GM12891 (cell line): ENCODE data around the gene TMEM125.

Experiments used
- DNase-seq: peaks from one replicate; pipeline ENCODE4 v3.0.0; 2011; ENCODE audit warnings: low spot score; ENCODE audit not compliant: insufficient read length
- FAIRE-seq: peaks from 2 replicates; lab custom pipeline; 2011; peaks lifted over from hg19 to GRCh38; lab: Jason Lieb, UNC
- PAX5 ChIP-seq: IDR thresholded peaks from 2 replicates; pipeline ENCODE4 v1.6.1; 2011; ENCODE audit warnings: low read length, moderate library complexity, mild to moderate bottlenecking; ENCODE audit not compliant: insufficient read depth, severe bottlenecking
- POLR2A ChIP-seq: IDR thresholded peaks from 2 replicates; pipeline ENCODE4 v1.6.1; 2011; ENCODE audit warnings: low read depth, low read length, control low read depth
- POLR2AphosphoS5 ChIP-seq: IDR thresholded peaks from 2 replicates; pipeline ENCODE4 v1.6.1; 2011; ENCODE audit warnings: low read depth, low read length, control low read depth
- POU2F2 ChIP-seq: IDR thresholded peaks from 2 replicates; pipeline ENCODE4 v1.6.1; 2011; ENCODE audit warnings: low read depth, mild to moderate bottlenecking, control low read depth, low read length, moderate library complexity
- SPI1 ChIP-seq: IDR thresholded peaks from 2 replicates; pipeline ENCODE4 v1.6.1; 2011; ENCODE audit warnings: low read depth, low read length, control low read depth
- TAF1 ChIP-seq: IDR thresholded peaks from 2 replicates; pipeline ENCODE4 v1.6.1; 2011; ENCODE audit warnings: low read depth, low read length, control low read depth

Gene TMEM125

GRCh38 chr1:43302721-43303470, 33.1 kb downstream of the TMEM125 start:
- no peak for TF ChIP-seq POLR2A
- no peak for TF ChIP-seq TAF1
- no peak for TF ChIP-seq SPI1
- no peak for TF ChIP-seq POU2F2
- TF ChIP-seq POLR2AphosphoS5: no peak
- TF ChIP-seq PAX5: no peak
- FAIRE-seq (no peak), DNase-seq (no peak)

- TF ChIP-seq POU2F2: no peak
- TF ChIP-seq POLR2AphosphoS5: no peak
- TF ChIP-seq POLR2A: no peak
- no peak for TF ChIP-seq SPI1
- TF ChIP-seq TAF1: no peak
- TF ChIP-seq PAX5: no peak
- FAIRE-seq (no peak), DNase-seq (no peak)
Measured at GRCh38 chr1:43303471-43304313, 33.9 kb downstream of the TMEM125 start.

DNA sequence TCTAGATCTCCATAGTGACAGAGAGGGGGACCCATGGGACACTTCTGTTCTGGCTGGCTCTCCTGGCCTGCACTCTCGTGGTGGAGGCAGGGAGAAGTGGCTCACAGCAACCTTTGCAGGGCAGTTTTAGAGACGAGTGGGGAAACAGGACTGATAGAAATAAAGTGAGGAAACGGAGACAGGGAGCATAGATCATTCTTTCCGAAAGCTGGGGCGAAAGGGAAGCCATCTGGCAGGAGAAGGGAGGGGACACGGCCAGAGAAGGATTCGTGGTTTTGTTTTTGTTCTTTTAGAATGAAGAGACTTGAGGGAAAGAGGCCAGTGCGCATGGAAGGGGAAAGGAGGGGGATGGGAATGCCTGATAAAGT, 34.5 kb downstream of the TMEM125 start:
- DNase-seq (no peak), FAIRE-seq (no peak)
- TF ChIP-seq SPI1: no peak
- no peak for TF ChIP-seq POLR2A

- FAIRE-seq: no peak
- TF ChIP-seq PAX5 (no peak), SPI1 (no peak), TAF1 (no peak), POU2F2 (no peak), POLR2A (no peak), POLR2AphosphoS5 (no peak)
- no peak for DNase-seq
Measured at GRCh38 chr1:43304771-43305300, 35.1 kb downstream of the TMEM125 start.

GRCh38 chr1:43305461-43305860, 35.7 kb downstream of the TMEM125 start:
- DNase-seq (no peak), FAIRE-seq (no peak)
- TF ChIP-seq POLR2AphosphoS5 (no peak), PAX5 (no peak), TAF1 (no peak)

DNA sequence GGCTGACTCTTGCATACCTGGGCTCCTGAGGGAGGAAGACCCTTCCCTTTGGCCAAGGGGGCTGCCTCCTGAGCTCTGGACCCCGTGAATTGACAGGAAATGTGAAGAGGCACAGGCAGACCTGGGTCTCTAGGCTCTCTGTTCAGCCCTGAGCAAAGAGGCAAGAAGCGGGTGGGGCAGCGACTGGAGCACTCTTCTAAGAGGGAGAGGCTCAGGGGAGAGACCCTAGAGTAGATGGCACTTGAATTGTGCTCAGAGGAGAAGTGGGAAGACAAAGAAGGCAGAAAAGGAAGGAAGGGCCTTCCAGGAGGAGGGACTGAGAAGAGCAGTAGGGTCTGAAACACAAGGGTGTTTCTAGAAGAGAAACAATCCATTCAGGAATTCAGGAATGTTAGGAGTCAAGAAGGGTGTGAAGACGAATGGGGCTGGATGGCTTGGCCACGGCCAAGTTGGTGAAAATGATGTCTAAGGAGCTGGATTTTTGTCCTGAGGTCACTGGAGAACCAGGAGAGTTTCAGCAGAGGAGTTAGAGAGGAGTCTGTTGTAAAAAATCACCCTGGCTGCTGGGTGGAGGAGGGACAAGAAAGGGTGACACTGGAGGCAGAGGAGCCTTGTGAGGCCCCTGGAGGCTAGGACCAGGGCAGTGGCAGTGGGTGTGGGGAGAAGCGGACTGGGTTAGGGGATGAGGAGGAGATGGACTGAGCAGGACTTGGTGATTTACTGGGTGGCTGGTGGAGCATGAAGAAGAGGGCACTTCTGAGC, 36.3 kb downstream of the TMEM125 start:
- TF ChIP-seq SPI1 (no peak), POU2F2 (no peak), POLR2A (no peak), TAF1 (no peak), PAX5 (no peak), POLR2AphosphoS5 (no peak)
- FAIRE-seq (no peak), DNase-seq (no peak)

GRCh38 chr1:43306688-43307457, 37.1 kb downstream of the TMEM125 start:
- DNase-seq: no peak
- no peak for FAIRE-seq
- TF ChIP-seq PAX5 (no peak), POU2F2 (no peak), SPI1 (no peak), POLR2AphosphoS5 (no peak), TAF1 (no peak), POLR2A (no peak)

GRCh38 chr1:43307458-43308158, 37.8 kb downstream of the TMEM125 start:
- no peak for FAIRE-seq
- TF ChIP-seq POLR2A: no peak
- TF ChIP-seq TAF1: no peak
- TF ChIP-seq POLR2AphosphoS5: no peak
- TF ChIP-seq PAX5: no peak
- TF ChIP-seq SPI1: no peak
- no peak for TF ChIP-seq POU2F2

GRCh38 chr1:43308635-43309404, 39.0 kb downstream of the TMEM125 start:
- FAIRE-seq (no peak), DNase-seq (no peak)
- TF ChIP-seq POLR2AphosphoS5 (no peak), TAF1 (no peak), POU2F2 (no peak), PAX5 (no peak), POLR2A (no peak), SPI1 (no peak)

More at GRCh38 chr1:43307458-43308158, 37.8 kb downstream of the TMEM125 start:
- no peak for DNase-seq
